GM12801 (cell line): ENCODE data around the gene N4BP2L1.

ENCODE experiments used
- CTCF ChIP-seq: IDR thresholded peaks from one replicate; pipeline ENCODE4 v1.5.1; 2011; ENCODE audit warnings: control low read depth; ENCODE audit not compliant: insufficient read length; ENCODE audit errors: extremely low read depth

The N4BP2L1 gene

GRCh38 chr13:32370805-32371204 lies 57.1 kb downstream of the N4BP2L1 start:
- no peak for TF ChIP-seq CTCF

GRCh38 chr13:32362574-32362973 lies 65.4 kb downstream of the N4BP2L1 start:
- TF ChIP-seq CTCF = no peak

GRCh38 chr13:32354040-32354439 lies 73.9 kb downstream of the N4BP2L1 start:
- TF ChIP-seq CTCF = no peak
